Measurements from ENCODE around the gene VPS26C.

The VPS26C gene

GRCh38 chr21:37193676-37194075 lies 73.5 kb downstream of the VPS26C start:
- H3K4me1 ChIP-seq (ENCODE audit: control insufficient read depth in 2 of 2, insufficient read depth in 2 of 2, low read length in 2 of 2), result no peaks in the 10 kb centered on the region
- H3K27ac ChIP-seq (ENCODE audit: low read depth in 2 of 2, low read length in 2 of 2), result no peak overlapping the region
- H3K36me3 ChIP-seq (ENCODE audit: control insufficient read depth in 2 of 2, insufficient read depth in 2 of 2, low read length in 2 of 2), result peaks cover 47 to 52% of the 10 kb centered on the region in 2 donors
- H3K27me3 ChIP-seq (ENCODE audit: control insufficient read depth in 2 of 2, insufficient read depth in 2 of 2, low read length in 2 of 2), result no peaks in the 10 kb centered on the region
- no peaks in the 10 kb centered on the region for H3K9me3 ChIP-seq (ENCODE audit: control insufficient read depth in 2 of 2, low read length in 2 of 2)
- H3K4me3 ChIP-seq (ENCODE audit: low read length in 2 of 2), result no peak overlapping the region
- no peak overlapping the region for H3K9ac ChIP-seq (ENCODE audit: low read depth in 1 of 2, low read length in 2 of 2)

- no peaks in the 10 kb centered on the region for H3K27me3 ChIP-seq (ENCODE audit: control insufficient read depth in 2 of 2, insufficient read depth in 2 of 2, low read length in 2 of 2)
- no peaks in the 10 kb centered on the region for H3K9me3 ChIP-seq (ENCODE audit: control insufficient read depth in 2 of 2, low read length in 2 of 2)
- no peak overlapping the region for H3K9ac ChIP-seq (ENCODE audit: low read depth in 1 of 2, low read length in 2 of 2)
- no peaks in the 10 kb centered on the region for H3K4me1 ChIP-seq (ENCODE audit: control insufficient read depth in 2 of 2, insufficient read depth in 2 of 2, low read length in 2 of 2)
- no peak overlapping the region for H3K27ac ChIP-seq (ENCODE audit: low read depth in 2 of 2, low read length in 2 of 2)
- H3K36me3 ChIP-seq (ENCODE audit: control insufficient read depth in 2 of 2, insufficient read depth in 2 of 2, low read length in 2 of 2), result peaks cover 45 to 52% of the 10 kb centered on the region in 2 donors
- H3K4me3 ChIP-seq (ENCODE audit: low read length in 2 of 2), result no peak overlapping the region
Measured at GRCh38 chr21:37193006-37193405, 74.1 kb downstream of the VPS26C start.

GRCh38 chr21:37192019-37192418 lies 75.1 kb downstream of the VPS26C start:
- Histone ChIP-seq H3K9me3 (ENCODE audit: control insufficient read depth in 2 of 2, low read length in 2 of 2) (no peaks in the 10 kb centered on the region), H3K9ac (ENCODE audit: low read depth in 1 of 2, low read length in 2 of 2) (no peak overlapping the region), H3K4me1 (ENCODE audit: control insufficient read depth in 2 of 2, insufficient read depth in 2 of 2, low read length in 2 of 2) (no peaks in the 10 kb centered on the region), H3K4me3 (ENCODE audit: low read length in 2 of 2) (no peak overlapping the region), H3K36me3 (ENCODE audit: control insufficient read depth in 2 of 2, insufficient read depth in 2 of 2, low read length in 2 of 2) (peaks cover 52 to 60% of the 10 kb centered on the region in 2 donors), H3K27ac (ENCODE audit: low read depth in 2 of 2, low read length in 2 of 2) (no peak overlapping the region), H3K27me3 (ENCODE audit: control insufficient read depth in 2 of 2, insufficient read depth in 2 of 2, low read length in 2 of 2) (no peaks in the 10 kb centered on the region)

- no peak overlapping the region for H3K4me3 ChIP-seq (ENCODE audit: low read length in 2 of 2)
- H3K27me3 ChIP-seq (ENCODE audit: control insufficient read depth in 2 of 2, insufficient read depth in 2 of 2, low read length in 2 of 2), result no peaks in the 10 kb centered on the region
- no peaks in the 10 kb centered on the region for H3K9me3 ChIP-seq (ENCODE audit: control insufficient read depth in 2 of 2, low read length in 2 of 2)
- peaks cover 35 to 50% of the 10 kb centered on the region in 2 donors for H3K36me3 ChIP-seq (ENCODE audit: control insufficient read depth in 2 of 2, insufficient read depth in 2 of 2, low read length in 2 of 2)
- H3K27ac ChIP-seq (ENCODE audit: low read depth in 2 of 2, low read length in 2 of 2), result no peak overlapping the region
- no peaks in the 10 kb centered on the region for H3K4me1 ChIP-seq (ENCODE audit: control insufficient read depth in 2 of 2, insufficient read depth in 2 of 2, low read length in 2 of 2)
- H3K9ac ChIP-seq (ENCODE audit: low read depth in 1 of 2, low read length in 2 of 2), result no peak overlapping the region
Measured at GRCh38 chr21:37188825-37189224, 78.3 kb downstream of the VPS26C start.

GRCh38 chr21:37186983-37187382 lies 80.2 kb downstream of the VPS26C start:
- peaks cover 33 to 50% of the 10 kb centered on the region in 2 donors for H3K36me3 ChIP-seq (ENCODE audit: control insufficient read depth in 2 of 2, insufficient read depth in 2 of 2, low read length in 2 of 2)
- H3K9me3 ChIP-seq (ENCODE audit: control insufficient read depth in 2 of 2, low read length in 2 of 2), result no peaks in the 10 kb centered on the region
- H3K27me3 ChIP-seq (ENCODE audit: control insufficient read depth in 2 of 2, insufficient read depth in 2 of 2, low read length in 2 of 2), result no peaks in the 10 kb centered on the region
- H3K4me3 ChIP-seq (ENCODE audit: low read length in 2 of 2), result no peak overlapping the region
- H3K4me1 ChIP-seq (ENCODE audit: control insufficient read depth in 2 of 2, insufficient read depth in 2 of 2, low read length in 2 of 2), result no peaks in the 10 kb centered on the region
- H3K27ac ChIP-seq (ENCODE audit: low read depth in 2 of 2, low read length in 2 of 2), result no peak overlapping the region
- no peak overlapping the region for H3K9ac ChIP-seq (ENCODE audit: low read depth in 1 of 2, low read length in 2 of 2)

GRCh38 chr21:37184784-37185593 lies 82.1 kb downstream of the VPS26C start:
- H3K27me3 ChIP-seq (ENCODE audit: control insufficient read depth in 2 of 2, insufficient read depth in 2 of 2, low read length in 2 of 2), result no peaks in the 10 kb centered on the region
- H3K36me3 ChIP-seq (ENCODE audit: control insufficient read depth in 2 of 2, insufficient read depth in 2 of 2, low read length in 2 of 2), result peaks cover 35 to 43% of the 10 kb centered on the region in 2 donors
- H3K4me1 ChIP-seq (ENCODE audit: control insufficient read depth in 2 of 2, insufficient read depth in 2 of 2, low read length in 2 of 2), result peaks cover 0 to 2% of the 10 kb centered on the region in 2 donors

GRCh38 chr21:37183749-37184148 lies 83.4 kb downstream of the VPS26C start:
- Histone ChIP-seq H3K9me3 (ENCODE audit: control insufficient read depth in 2 of 2, low read length in 2 of 2) (no peaks in the 10 kb centered on the region), H3K9ac (ENCODE audit: low read depth in 1 of 2, low read length in 2 of 2) (no peak overlapping the region), H3K4me3 (ENCODE audit: low read length in 2 of 2) (no peak overlapping the region), H3K4me1 (ENCODE audit: control insufficient read depth in 2 of 2, insufficient read depth in 2 of 2, low read length in 2 of 2) (peaks cover 0 to 2% of the 10 kb centered on the region in 2 donors), H3K27me3 (ENCODE audit: control insufficient read depth in 2 of 2, insufficient read depth in 2 of 2, low read length in 2 of 2) (no peaks in the 10 kb centered on the region), H3K27ac (ENCODE audit: low read depth in 2 of 2, low read length in 2 of 2) (no peak overlapping the region), H3K36me3 (ENCODE audit: control insufficient read depth in 2 of 2, insufficient read depth in 2 of 2, low read length in 2 of 2) (peaks cover 38 to 41% of the 10 kb centered on the region in 2 donors)

More at GRCh38 chr21:37184784-37185593, 82.1 kb downstream of the VPS26C start:
- no peaks in the 10 kb centered on the region for H3K9me3 ChIP-seq (ENCODE audit: control insufficient read depth in 2 of 2, low read length in 2 of 2)
- H3K9ac ChIP-seq (ENCODE audit: low read depth in 1 of 2, low read length in 2 of 2), result no peak overlapping the region
- H3K27ac ChIP-seq (ENCODE audit: low read depth in 2 of 2, low read length in 2 of 2), result no peak overlapping the region
- H3K4me3 ChIP-seq (ENCODE audit: low read length in 2 of 2), result no peak overlapping the region

GRCh38 chr21:37182222-37182621 lies 84.9 kb downstream of the VPS26C start:
- Histone ChIP-seq H3K4me3 (ENCODE audit: low read length in 2 of 2) (no peak overlapping the region), H3K9me3 (ENCODE audit: control insufficient read depth in 2 of 2, low read length in 2 of 2) (no peaks in the 10 kb centered on the region), H3K27me3 (ENCODE audit: control insufficient read depth in 2 of 2, insufficient read depth in 2 of 2, low read length in 2 of 2) (no peaks in the 10 kb centered on the region), H3K36me3 (ENCODE audit: control insufficient read depth in 2 of 2, insufficient read depth in 2 of 2, low read length in 2 of 2) (peaks cover 32 to 39% of the 10 kb centered on the region in 2 donors), H3K4me1 (ENCODE audit: control insufficient read depth in 2 of 2, insufficient read depth in 2 of 2, low read length in 2 of 2) (peaks cover 0 to 2% of the 10 kb centered on the region in 2 donors), H3K27ac (ENCODE audit: low read depth in 2 of 2, low read length in 2 of 2) (no peak overlapping the region), H3K9ac (ENCODE audit: low read depth in 1 of 2, low read length in 2 of 2) (no peak overlapping the region)

GRCh38 chr21:37181059-37181458 lies 86.1 kb downstream of the VPS26C start:
- H3K4me1 ChIP-seq (ENCODE audit: control insufficient read depth in 2 of 2, insufficient read depth in 2 of 2, low read length in 2 of 2), result peaks cover 0 to 2% of the 10 kb centered on the region in 2 donors
- H3K27me3 ChIP-seq (ENCODE audit: control insufficient read depth in 2 of 2, insufficient read depth in 2 of 2, low read length in 2 of 2), result no peaks in the 10 kb centered on the region
- no peak overlapping the region for H3K9ac ChIP-seq (ENCODE audit: low read depth in 1 of 2, low read length in 2 of 2)
- no peak overlapping the region for H3K27ac ChIP-seq (ENCODE audit: low read depth in 2 of 2, low read length in 2 of 2)
- H3K4me3 ChIP-seq (ENCODE audit: low read length in 2 of 2), result no peak overlapping the region
- no peaks in the 10 kb centered on the region for H3K9me3 ChIP-seq (ENCODE audit: control insufficient read depth in 2 of 2, low read length in 2 of 2)
- H3K36me3 ChIP-seq (ENCODE audit: control insufficient read depth in 2 of 2, insufficient read depth in 2 of 2, low read length in 2 of 2), result peaks cover 36 to 40% of the 10 kb centered on the region in 2 donors

- no peak overlapping the region for H3K27ac ChIP-seq (ENCODE audit: low read depth in 2 of 2, low read length in 2 of 2)
- no peaks in the 10 kb centered on the region for H3K9me3 ChIP-seq (ENCODE audit: control insufficient read depth in 2 of 2, low read length in 2 of 2)
- H3K27me3 ChIP-seq (ENCODE audit: control insufficient read depth in 2 of 2, insufficient read depth in 2 of 2, low read length in 2 of 2), result no peaks in the 10 kb centered on the region
- no peak overlapping the region for H3K9ac ChIP-seq (ENCODE audit: low read depth in 1 of 2, low read length in 2 of 2)
- no peak overlapping the region for H3K4me3 ChIP-seq (ENCODE audit: low read length in 2 of 2)
- peaks cover 0 to 2% of the 10 kb centered on the region in 2 donors for H3K4me1 ChIP-seq (ENCODE audit: control insufficient read depth in 2 of 2, insufficient read depth in 2 of 2, low read length in 2 of 2)
- peaks cover 44 to 51% of the 10 kb centered on the region in 2 donors for H3K36me3 ChIP-seq (ENCODE audit: control insufficient read depth in 2 of 2, insufficient read depth in 2 of 2, low read length in 2 of 2)
Measured at GRCh38 chr21:37176716-37177115, 90.4 kb downstream of the VPS26C start.

All from mucosa of rectum (tissue), 2 donors.